ENCODE data around the gene SPTLC1.
"Not testable (repeated sequence)": the region's sequence is repeated elsewhere in the genome, so short reads cannot be mapped to it uniquely, and the experiment has no call there.

The SPTLC1 gene

GRCh38 chr9:92140074-92140753 is 25.0 kb upstream of the SPTLC1 start:
- DNase-seq = peak; percentile 64

DNA sequence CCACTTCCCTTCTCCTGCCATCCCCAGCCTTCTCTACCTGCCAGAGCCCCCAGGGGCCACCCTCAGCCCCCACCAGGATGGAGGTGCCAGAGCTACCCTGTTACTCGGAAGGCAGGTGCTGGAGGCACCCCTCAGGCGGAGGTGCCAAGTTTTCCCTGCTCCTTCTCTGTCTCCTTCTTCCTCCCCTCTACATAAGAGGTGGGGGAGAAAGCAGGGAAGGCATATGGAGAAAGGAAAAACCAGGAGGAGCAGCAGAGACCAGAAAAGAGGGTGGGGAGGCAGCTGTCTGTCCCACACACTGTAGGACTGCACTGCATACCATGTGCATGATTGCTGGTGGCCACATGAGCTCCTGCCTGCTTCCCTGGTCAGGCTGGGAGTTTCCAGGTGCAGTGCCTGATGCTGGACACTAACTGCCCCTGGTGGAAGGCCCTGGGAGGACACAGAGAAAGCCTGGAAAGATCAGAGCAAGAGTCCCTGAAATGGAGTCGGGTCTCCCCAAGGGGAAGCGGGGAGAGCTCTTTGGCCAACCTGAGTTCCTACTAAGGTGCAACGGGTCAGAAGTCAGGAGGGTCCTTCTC is 23.8 kb upstream of the SPTLC1 start:
- not testable (repeated sequence) for DNase-seq

DNA sequence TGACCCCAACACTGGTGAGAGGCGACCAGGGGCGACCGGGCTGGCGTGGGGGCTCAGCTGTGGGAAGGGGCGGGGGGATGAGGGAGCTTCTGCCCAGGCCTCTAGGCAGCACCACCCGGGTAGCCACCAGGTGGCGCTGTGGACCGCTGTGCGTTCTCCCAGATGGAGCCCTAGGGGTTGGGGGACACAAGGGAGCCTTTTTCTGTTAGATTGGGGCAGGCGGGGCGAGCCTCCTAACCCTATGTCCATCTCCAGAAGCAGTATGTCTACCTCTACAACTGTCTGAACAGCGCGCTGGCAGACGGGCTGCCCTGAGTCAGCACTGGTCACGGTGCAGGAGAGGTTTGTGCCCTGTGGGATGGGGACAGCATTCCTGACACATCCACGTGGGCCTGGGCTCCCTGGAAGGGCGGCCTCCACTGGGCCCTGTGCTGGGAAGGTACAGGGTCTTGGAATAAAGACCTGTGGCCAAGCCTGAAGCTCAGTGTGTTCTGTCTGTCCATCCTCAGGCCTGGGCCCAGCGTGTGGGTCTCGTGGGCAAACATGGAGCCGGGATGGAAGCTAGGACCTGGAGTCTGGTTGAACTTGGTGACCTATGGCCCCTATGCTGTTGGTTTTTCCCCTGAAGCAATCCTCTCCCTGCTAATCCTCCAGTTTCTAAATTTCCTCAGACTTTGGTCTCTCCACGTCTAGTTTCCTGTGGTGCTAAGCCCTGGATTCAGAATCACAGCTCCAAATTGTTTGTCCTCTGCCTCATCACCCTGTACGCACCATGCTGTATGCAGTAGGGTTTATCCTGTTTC is 23.1 kb upstream of the SPTLC1 start:
- DNase-seq = peak; percentile 58

- no peak for DNase-seq
Observed at GRCh38 chr9:92136184-92136858, 21.1 kb upstream of the SPTLC1 start.

DNA sequence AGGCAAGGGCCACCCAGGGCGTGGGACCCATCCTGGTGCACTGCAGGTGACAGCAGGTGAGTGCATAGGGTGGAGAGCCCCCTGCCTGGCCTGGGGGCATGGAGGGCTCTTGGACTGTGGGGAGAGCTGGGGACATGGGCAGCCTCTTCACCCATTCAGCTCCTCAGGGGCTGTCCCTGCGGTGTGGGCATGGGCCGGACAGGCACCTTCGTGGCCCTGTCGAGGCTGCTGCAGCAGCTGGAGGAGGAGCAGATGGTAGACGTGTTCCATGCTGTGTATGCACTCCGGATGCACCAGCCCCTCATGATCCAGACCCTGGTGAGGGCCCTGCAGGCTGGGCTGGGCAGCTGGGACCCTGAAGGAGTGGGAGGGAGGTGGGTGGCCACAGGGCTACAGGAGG is 20.4 kb upstream of the SPTLC1 start:
- no peak for DNase-seq

- DNase-seq = peak; percentile 82
Observed at GRCh38 chr9:92133949-92134604, 18.9 kb upstream of the SPTLC1 start.

DNA sequence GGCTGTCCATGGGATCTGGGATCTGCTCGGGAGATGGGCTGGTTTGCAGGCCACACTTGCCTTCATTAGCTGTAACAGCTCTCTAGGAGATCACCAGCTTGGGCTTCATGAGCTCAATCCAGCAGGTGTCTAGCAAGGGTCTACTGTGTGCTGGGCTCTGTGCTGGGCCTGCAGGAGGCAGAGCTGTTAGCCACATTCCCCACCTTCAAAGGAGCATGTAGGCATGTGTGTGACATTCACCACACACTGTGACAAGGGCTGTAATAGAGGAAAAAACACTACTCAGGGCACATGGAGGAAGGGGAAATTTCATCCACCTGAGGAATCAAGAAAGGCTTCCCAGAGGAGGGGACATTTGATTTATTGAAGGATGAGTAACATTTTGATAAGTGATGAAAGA is 17.7 kb upstream of the SPTLC1 start:
- DNase-seq = not testable (repeated sequence)

DNA sequence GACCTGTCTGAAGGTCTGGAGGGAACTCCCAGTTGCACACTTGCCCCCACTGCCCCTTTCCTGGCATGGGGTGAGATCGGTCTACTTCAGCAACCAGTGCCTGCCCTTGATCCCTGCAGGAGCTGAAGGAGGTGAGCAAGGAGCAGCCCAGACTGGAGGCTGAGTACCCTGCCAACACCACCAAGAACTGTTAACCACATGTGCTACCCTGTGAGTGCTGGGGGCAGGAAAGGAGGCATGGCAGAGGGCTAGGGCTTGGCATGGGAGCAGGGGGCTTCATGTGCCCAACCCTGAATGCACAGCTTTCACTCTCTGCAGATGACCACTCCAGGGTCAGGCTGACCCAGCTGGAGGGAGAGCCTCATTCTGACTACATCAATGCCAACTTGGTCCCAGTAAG is 17.3 kb upstream of the SPTLC1 start:
- no peak for DNase-seq

DNA sequence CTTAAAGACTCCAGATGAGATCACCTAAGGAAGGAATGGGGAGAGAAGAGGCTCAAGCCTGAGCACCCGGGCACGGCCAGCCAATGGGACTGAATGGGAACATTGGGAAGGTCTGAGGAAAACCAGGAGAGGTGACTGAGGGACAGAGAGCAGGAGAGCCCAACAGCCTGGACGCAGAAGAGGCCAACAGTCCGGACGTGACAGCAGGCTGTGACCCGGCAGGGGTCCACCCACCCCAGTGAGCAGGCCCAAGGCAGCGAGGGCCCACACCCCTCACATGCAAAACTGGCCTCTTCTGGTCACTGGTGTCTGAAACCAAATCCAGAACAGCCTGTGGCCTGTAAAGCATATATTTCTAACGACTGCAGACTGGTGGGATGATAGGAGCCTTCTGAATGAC is 7.6 kb upstream of the SPTLC1 start:
- no peak for DNase-seq

- DNase-seq = no peak
Observed at GRCh38 chr9:92122061-92122460, 6.8 kb upstream of the SPTLC1 start.

DNA sequence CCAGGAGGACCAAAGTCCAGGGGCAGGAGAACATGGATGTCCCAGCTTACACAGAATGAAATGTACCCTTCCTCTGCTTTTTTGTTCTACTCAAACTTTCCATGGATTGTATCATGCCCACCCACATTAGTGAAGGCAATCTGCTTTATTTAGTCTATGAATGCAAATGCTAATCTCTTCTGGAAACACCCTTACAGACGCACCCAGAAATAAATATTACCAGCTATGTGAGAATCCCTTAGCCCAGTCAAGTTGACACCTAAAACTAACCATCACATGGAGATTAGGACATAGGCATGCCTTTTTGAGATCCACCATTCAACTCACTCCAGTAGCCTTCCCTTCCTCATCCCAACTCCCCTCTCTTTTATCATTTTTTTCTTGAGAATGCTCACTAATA is 6.1 kb upstream of the SPTLC1 start:
- DNase-seq = no peak

DNA sequence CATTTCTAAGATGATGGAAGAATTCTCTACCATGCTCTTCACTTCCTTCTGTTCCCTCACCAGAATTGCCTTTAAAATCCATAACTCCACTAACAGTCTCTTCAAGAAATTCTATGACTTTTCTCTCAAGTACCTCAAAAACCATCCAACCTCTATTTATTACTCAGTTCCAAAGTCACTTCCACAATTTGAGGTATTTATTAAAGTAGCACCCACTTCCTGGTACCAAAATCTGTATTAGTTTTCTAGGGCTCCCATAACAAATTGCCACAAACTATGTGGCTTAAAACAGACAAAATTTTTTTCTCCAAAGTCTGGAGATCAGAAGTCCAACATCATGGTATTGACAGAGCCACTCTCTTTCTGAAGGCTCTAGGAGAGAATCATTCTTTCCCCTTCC is 4.9 kb upstream of the SPTLC1 start:
- DNase-seq = no peak

DNA sequence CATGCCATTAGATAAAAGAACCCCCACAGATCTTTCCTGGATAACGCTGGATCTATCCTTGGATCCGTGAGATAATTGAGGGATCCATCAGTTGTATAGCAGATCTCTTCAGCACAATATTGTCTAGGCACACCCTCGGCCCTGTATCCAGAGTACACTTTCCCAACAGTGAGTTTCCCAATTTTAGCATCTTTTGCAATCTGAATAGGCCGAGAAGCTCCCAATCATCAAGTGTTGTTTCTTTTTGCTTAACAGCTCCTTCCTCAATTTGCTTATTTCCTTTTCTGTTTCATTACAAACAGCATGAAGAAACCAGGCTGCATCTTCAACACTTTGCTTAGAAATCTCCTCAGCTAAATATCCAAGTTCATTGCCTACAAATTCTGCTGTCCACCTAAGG is 4.4 kb upstream of the SPTLC1 start:
- DNase-seq = no peak

GRCh38 chr9:92108122-92108521 is 7.1 kb downstream of the SPTLC1 start:
- DNase-seq = no peak

- not testable (repeated sequence) for DNase-seq
Observed at GRCh38 chr9:92105446-92106225, 9.6 kb downstream of the SPTLC1 start.

DNA sequence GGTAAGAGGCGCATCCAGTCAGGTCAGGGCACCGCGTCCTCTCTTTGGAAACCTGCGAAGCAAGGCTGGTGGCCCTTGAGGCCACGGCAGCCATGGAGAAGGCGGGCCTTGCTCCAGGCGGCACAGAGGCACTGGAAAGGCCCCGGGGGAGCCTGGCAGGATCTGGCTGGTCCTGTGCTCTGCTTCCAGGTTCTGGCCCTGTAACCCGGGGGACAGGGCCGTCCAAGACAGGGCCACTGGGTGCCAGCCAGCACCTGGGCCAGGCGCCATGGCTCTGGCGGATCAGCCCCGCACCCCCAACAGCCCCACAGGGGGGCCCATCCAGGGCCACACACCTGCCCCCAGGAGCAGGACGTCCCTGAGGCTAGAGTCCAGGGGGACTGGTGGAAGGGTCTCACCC is 11.6 kb downstream of the SPTLC1 start:
- DNase-seq = not testable (repeated sequence)

- no peak for DNase-seq
Observed at GRCh38 chr9:92100237-92100911, 14.8 kb downstream of the SPTLC1 start.

GRCh38 chr9:92098638-92099037 is 16.6 kb downstream of the SPTLC1 start:
- no peak for DNase-seq

DNA sequence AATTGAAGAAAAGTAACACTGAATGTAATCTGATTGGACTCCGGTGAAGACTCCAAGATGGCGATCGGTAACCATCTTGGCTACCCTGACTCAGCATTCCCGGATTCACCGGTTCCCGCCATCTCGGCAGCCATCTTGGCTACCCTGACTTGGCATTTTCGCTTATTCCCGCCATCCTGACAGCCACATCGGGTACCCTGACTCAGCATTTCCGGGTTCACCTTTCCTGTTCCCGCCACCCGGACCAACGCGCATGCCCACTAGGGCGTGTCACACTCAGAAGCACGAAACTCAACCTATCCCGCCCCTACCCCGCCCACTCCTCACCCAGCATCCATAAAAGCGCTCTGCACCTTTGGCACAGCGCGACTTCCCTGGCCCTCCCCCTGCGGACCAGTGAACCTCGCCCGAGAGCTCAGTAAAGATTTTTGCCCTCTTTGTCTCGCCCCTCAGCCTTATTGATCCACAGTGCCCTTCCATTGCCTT is 17.2 kb downstream of the SPTLC1 start:
- DNase-seq = peak; percentile 83

DNA sequence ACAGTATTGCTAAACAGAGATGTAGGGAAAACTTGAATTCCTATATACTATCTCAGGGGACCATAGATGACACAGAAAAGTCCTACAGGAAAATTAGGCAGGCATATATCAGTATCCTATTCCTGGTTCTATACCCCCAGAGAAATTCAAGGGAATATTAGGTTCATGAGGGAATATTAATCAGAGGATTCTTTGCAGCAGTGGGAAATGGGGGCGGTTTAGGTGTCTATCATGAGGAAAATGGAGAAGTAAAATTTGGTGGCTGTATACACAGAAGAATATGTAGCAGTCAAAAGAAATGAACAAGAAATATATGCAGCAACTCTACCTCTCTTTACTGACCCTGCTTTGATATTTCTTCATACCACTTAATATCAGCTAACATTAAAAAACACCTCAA is 20.0 kb downstream of the SPTLC1 start:
- DNase-seq = no peak

GRCh38 chr9:92094655-92095054 is 20.6 kb downstream of the SPTLC1 start:
- peak; percentile 27 for DNase-seq
